Left ventricle myocardium inferior (tissue), 1 donor: ENCODE data around the gene ZDHHC3. TPM values are rescaled to one million over a fixed set of nuclear protein-coding genes. Genes with fewer than 3 reads are reported as not detected.
"Not testable (repeated sequence)": the region's sequence is repeated elsewhere in the genome, so short reads cannot be mapped to it uniquely, and the experiment has no call there.

Experiments
- DNase-seq: peaks from one replicate; pipeline ENCODE4 v3.0.0-alpha.2; 2020
- H3K27ac ChIP-seq: fragments of 200-600 bp; replicated peaks from 2 replicates; pipeline ENCODE4 v1.8.0; 2021
- H3K27me3 ChIP-seq: fragments of 200-600 bp; 2 replicates; pipeline ENCODE4 v1.8.0; 2021; ENCODE audit warnings: low read depth
- H3K36me3 ChIP-seq: fragments of 200-600 bp; 2 replicates; pipeline ENCODE4 v1.8.0; 2021
- H3K4me1 ChIP-seq: fragments of 200-600 bp; 2 replicates; pipeline ENCODE4 v1.8.0; 2021
- H3K4me3 ChIP-seq: fragments of 200-600 bp; 2 replicates; pipeline ENCODE4 v1.8.0; 2021; ENCODE audit warnings: mild to moderate bottlenecking, moderate library complexity
- H3K9me3 ChIP-seq: fragments of 200-600 bp; replicated peaks from 2 replicates; pipeline ENCODE4 v1.8.0; 2021
- CTCF ChIP-seq: fragments of 200-600 bp; IDR thresholded peaks from 2 replicates; pipeline ENCODE4 v1.8.0; 2021; ENCODE audit warnings: antibody characterized with exemption, mild to moderate bottlenecking, borderline replicate concordance
- intact Hi-C: fragments of 100-400 bp; cut with micrococcal nuclease; formaldehyde crosslinking; loops from one replicate; pipeline ENCODE4 v1.11.0; 2022
- total RNA-seq: library from RNA; stranded (reverse); fragmentation: NEBNext Ultra II Directional; extraction: Animal tissue kit (Norgen Biotek cat#: 25700); gene quantifications from one replicate; pipeline ENCODE4 v1.2.1, GENCODE V29; 2021
- donor health status: DM: no; HTN: yes; CAD: no; lungs with severe emphysema.

The ZDHHC3 gene
- total RNA-seq, 1 donor from 2014 or later, result 40.2 TPM

- TF ChIP-seq CTCF, result no peak
- Histone ChIP-seq H3K4me3 (no peak overlapping the region), H3K27ac (no peak overlapping the region), H3K4me1 (peaks cover 56% of the 10 kb centered on the region), H3K9me3 (no peaks in the 10 kb centered on the region), H3K27me3 (no peaks in the 10 kb centered on the region), H3K36me3 (peaks cover 18% of the 10 kb centered on the region)
- DNase-seq, result no peak
- intact Hi-C loops, result no loop called here
Observed at GRCh38 chr3:44957986-44958385, 18.0 kb downstream of the ZDHHC3 start.

GRCh38 chr3:44955917-44956316, 20.1 kb downstream of the ZDHHC3 start:
- intact Hi-C loops, result no loop called here
- TF ChIP-seq CTCF, result no peak
- H3K36me3 ChIP-seq, result peaks cover 18% of the 10 kb centered on the region
- H3K9me3 ChIP-seq, result no peaks in the 10 kb centered on the region
- H3K4me1 ChIP-seq, result peaks cover 35% of the 10 kb centered on the region
- H3K27ac ChIP-seq, result no peak overlapping the region
- DNase-seq, result no peak
- H3K4me3 ChIP-seq, result no peak overlapping the region
- no peaks in the 10 kb centered on the region for H3K27me3 ChIP-seq

- intact Hi-C loops, result no loop called here
- no peaks in the 10 kb centered on the region for H3K27me3 ChIP-seq
- no peak overlapping the region for H3K4me3 ChIP-seq
- H3K27ac ChIP-seq, result no peak overlapping the region
- peaks cover 18% of the 10 kb centered on the region for H3K36me3 ChIP-seq
- no peak for DNase-seq
- no peak for TF ChIP-seq CTCF
- peaks cover 27% of the 10 kb centered on the region for H3K4me1 ChIP-seq
- no peaks in the 10 kb centered on the region for H3K9me3 ChIP-seq
Observed at GRCh38 chr3:44954962-44955361, 21.0 kb downstream of the ZDHHC3 start.

GRCh38 chr3:44954304-44954703, 21.7 kb downstream of the ZDHHC3 start:
- Histone ChIP-seq H3K36me3 (peaks cover 18% of the 10 kb centered on the region), H3K4me1 (peaks cover 20% of the 10 kb centered on the region), H3K27me3 (no peaks in the 10 kb centered on the region), H3K9me3 (no peaks in the 10 kb centered on the region), H3K27ac (no peak overlapping the region), H3K4me3 (no peak overlapping the region)
- intact Hi-C loops, result no loop called here
- TF ChIP-seq CTCF, result no peak
- no peak for DNase-seq

GRCh38 chr3:44952689-44953088, 23.3 kb downstream of the ZDHHC3 start:
- peaks cover 18% of the 10 kb centered on the region for H3K4me1 ChIP-seq
- no peak overlapping the region for H3K27ac ChIP-seq
- no peak for TF ChIP-seq CTCF
- no peaks in the 10 kb centered on the region for H3K9me3 ChIP-seq
- intact Hi-C loops, result no loop called here
- H3K36me3 ChIP-seq, result peaks cover 5% of the 10 kb centered on the region
- no peak for DNase-seq
- H3K4me3 ChIP-seq, result no peak overlapping the region
- no peaks in the 10 kb centered on the region for H3K27me3 ChIP-seq

- H3K27ac ChIP-seq, result no peak overlapping the region
- no peak for TF ChIP-seq CTCF
- peaks cover 10% of the 10 kb centered on the region for H3K4me1 ChIP-seq
- no peaks in the 10 kb centered on the region for H3K9me3 ChIP-seq
- H3K27me3 ChIP-seq, result no peaks in the 10 kb centered on the region
- peaks cover 18% of the 10 kb centered on the region for H3K36me3 ChIP-seq
- no peak for DNase-seq
- intact Hi-C loops, result no loop called here
- H3K4me3 ChIP-seq, result no peak overlapping the region
Observed at GRCh38 chr3:44950275-44950734, 25.7 kb downstream of the ZDHHC3 start.

- H3K27ac ChIP-seq, intact Hi-C loops, H3K4me1 ChIP-seq, H3K27me3 ChIP-seq, DNase-seq, H3K9me3 ChIP-seq, H3K4me3 ChIP-seq: not testable (repeated sequence)
- H3K36me3 ChIP-seq, result peaks cover 23% of the 10 kb centered on the region
Observed at GRCh38 chr3:44949770-44950169, 26.2 kb downstream of the ZDHHC3 start.
